22Rv1 (cell line): Measurements from ENCODE around the gene VSTM2B.
"Not testable (repeated sequence)": the region's sequence is repeated elsewhere in the genome, so short reads cannot be mapped to it uniquely, and the experiment has no call there.

Experiments used
- CTCF ChIP-seq: fragments of 450-650 bp; IDR thresholded peaks from 2 replicates; pipeline ENCODE4 v1.5.1; 2017; ENCODE audit warnings: mild to moderate bottlenecking
- ZFX ChIP-seq: fragments of 450-650 bp; IDR thresholded peaks from 2 replicates; pipeline ENCODE4 v1.6.1; 2017; ENCODE audit warnings: antibody characterized with exemption, borderline replicate concordance

DNA sequence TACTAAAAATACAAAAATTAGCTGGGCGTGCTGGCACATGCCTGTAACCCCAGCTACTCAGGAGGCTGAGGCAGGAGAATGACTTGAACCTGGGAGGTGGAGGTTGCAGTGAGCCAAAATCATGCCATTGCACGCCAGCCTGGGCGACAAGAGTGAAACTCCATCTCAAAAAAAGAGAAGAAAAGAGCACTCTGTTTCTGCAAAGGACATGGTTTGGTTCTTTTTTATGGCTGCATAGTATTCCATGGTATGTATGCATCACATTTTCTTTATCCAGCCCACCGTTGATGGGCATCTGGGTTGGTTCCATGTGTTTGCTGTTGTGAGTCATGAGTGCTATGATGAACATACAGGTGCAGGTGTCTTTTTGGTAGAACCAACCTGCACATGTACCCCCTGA, 19.7 kb downstream of the VSTM2B start:
- TF ChIP-seq CTCF, ZFX: not testable (repeated sequence)
